ENCODE measurements around the gene CXCL17.
A peak's percentile ranks its signal among the peaks of the same experiment; 100 is the strongest.
"Not testable (repeated sequence)": the region's sequence is repeated elsewhere in the genome, so short reads cannot be mapped to it uniquely, and the experiment has no call there.

CXCL17 gene

GRCh38 chr19:42472402-42473147 is 29.8 kb upstream of the CXCL17 start:
- TF ChIP-seq POLR2A (IDR thresholded peaks at IDR 0.05; ENCODE audit: low read depth, low read length): no peak
- FAIRE-seq: no peak

GRCh38 chr19:42471554-42472249 is 29.0 kb upstream of the CXCL17 start:
- FAIRE-seq (no peak), DNase-seq (ENCODE audit: insufficient read length, low spot score) (peak; percentile 67)

More at GRCh38 chr19:42472402-42473147, 29.8 kb upstream of the CXCL17 start:
- DNase-seq (ENCODE audit: insufficient read length, low spot score): no peak

GRCh38 chr19:42469311-42470235 is 26.8 kb upstream of the CXCL17 start:
- DNase-seq (ENCODE audit: insufficient read length, low spot score): no peak
- TF ChIP-seq POLR2A (IDR thresholded peaks at IDR 0.05; ENCODE audit: low read depth, low read length): no peak
- FAIRE-seq: no peak

More at GRCh38 chr19:42471554-42472249, 29.0 kb upstream of the CXCL17 start:
- TF ChIP-seq POLR2A (IDR thresholded peaks at IDR 0.05; ENCODE audit: low read depth, low read length): no peak

- peak; percentile 89 for DNase-seq (ENCODE audit: insufficient read length, low spot score)
- peak; percentile 82 for FAIRE-seq
- no peak for TF ChIP-seq POLR2A (IDR thresholded peaks at IDR 0.05; ENCODE audit: low read depth, low read length)
Measured at GRCh38 chr19:42468273-42468796, 25.6 kb upstream of the CXCL17 start.

GRCh38 chr19:42467183-42467760 is 24.5 kb upstream of the CXCL17 start:
- DNase-seq (ENCODE audit: insufficient read length, low spot score): no peak
- no peak for TF ChIP-seq POLR2A (IDR thresholded peaks at IDR 0.05; ENCODE audit: low read depth, low read length)
- FAIRE-seq: no peak

GRCh38 chr19:42466521-42467182 is 23.9 kb upstream of the CXCL17 start:
- TF ChIP-seq POLR2A (IDR thresholded peaks at IDR 0.05; ENCODE audit: low read depth, low read length): no peak
- no peak for FAIRE-seq
- DNase-seq (ENCODE audit: insufficient read length, low spot score): no peak

- DNase-seq (ENCODE audit: insufficient read length, low spot score): no peak
- no peak for TF ChIP-seq POLR2A (IDR thresholded peaks at IDR 0.05; ENCODE audit: low read depth, low read length)
- FAIRE-seq: no peak
Measured at GRCh38 chr19:42465827-42466280, 23.1 kb upstream of the CXCL17 start.

- TF ChIP-seq POLR2A (IDR thresholded peaks at IDR 0.05; ENCODE audit: low read depth, low read length): no peak
- no peak for DNase-seq (ENCODE audit: insufficient read length, low spot score)
- no peak for FAIRE-seq
Measured at GRCh38 chr19:42461700-42462324, 19.1 kb upstream of the CXCL17 start.

- not testable (repeated sequence) for FAIRE-seq
Measured at GRCh38 chr19:42461231-42461630, 18.5 kb upstream of the CXCL17 start.

GRCh38 chr19:42459926-42460325 is 17.2 kb upstream of the CXCL17 start:
- FAIRE-seq (no peak), DNase-seq (ENCODE audit: insufficient read length, low spot score) (no peak)
- TF ChIP-seq POLR2A (IDR thresholded peaks at IDR 0.05; ENCODE audit: low read depth, low read length): no peak

More at GRCh38 chr19:42461231-42461630, 18.5 kb upstream of the CXCL17 start:
- DNase-seq (ENCODE audit: insufficient read length, low spot score): not testable (repeated sequence)

GRCh38 chr19:42455621-42456081 is 12.9 kb upstream of the CXCL17 start:
- DNase-seq (ENCODE audit: insufficient read length, low spot score): no peak
- no peak for FAIRE-seq
- no peak for TF ChIP-seq POLR2A (IDR thresholded peaks at IDR 0.05; ENCODE audit: low read depth, low read length)

GRCh38 chr19:42455086-42455485 is 12.3 kb upstream of the CXCL17 start:
- DNase-seq (ENCODE audit: insufficient read length, low spot score) (no peak), FAIRE-seq (no peak)
- TF ChIP-seq POLR2A (IDR thresholded peaks at IDR 0.05; ENCODE audit: low read depth, low read length): no peak

Measured in H54 (cell line).